Spleen (tissue), 11 donors: ENCODE results near the gene FCHO1. TPM values are rescaled to one million over a fixed set of nuclear protein-coding genes. Genes with fewer than 3 reads are reported as not detected.

Source experiments
- DNase-seq: peaks from one replicate; pipeline ENCODE4 v3.0.0-alpha.2; 2020
- H3K27ac ChIP-seq, 8 donors: fragments of 200-600 bp; sonication (generic) in 7 of 8; 1 replicate in 4 of 8; 2 replicates in 4 of 8; pipeline versions ENCODE4 v1.5.0 to v1.8.0; 2016 to 2021; ENCODE audit warnings: inconsistent platforms in 4 of 8, mild to moderate bottlenecking in 4 of 8, moderate library complexity in 1 of 8
- H3K27me3 ChIP-seq, 7 donors: fragments of 200-600 bp; sonication (generic) in 6 of 7; replicated peaks in 1 of 7; 1 replicate in 4 of 7; 2 replicates in 3 of 7; pipeline versions ENCODE4 v1.5.0 to v1.8.0; 2016 to 2021; ENCODE audit warnings: inconsistent platforms in 3 of 7, mild to moderate bottlenecking in 1 of 7
- H3K36me3 ChIP-seq, 6 donors: fragments of 200-600 bp; sonication (generic) in 5 of 6; 1 replicate in 4 of 6; 2 replicates in 2 of 6; pipeline versions ENCODE4 v1.5.0 to v1.8.0; 2016 to 2021; ENCODE audit warnings: inconsistent platforms in 2 of 6
- H3K4me1 ChIP-seq, 6 donors: fragments of 200-600 bp; sonication (generic) in 5 of 6; 1 replicate in 3 of 6; 2 replicates in 3 of 6; pipeline versions ENCODE4 v1.5.0 to v1.8.0; 2016 to 2021; ENCODE audit warnings: inconsistent platforms in 3 of 6
- H3K4me3 ChIP-seq, 8 donors: fragments of 200-600 bp; sonication (generic) in 7 of 8; 1 replicate in 4 of 8; 2 replicates in 4 of 8; pipeline versions ENCODE4 v1.5.0 to v1.8.0; 2016 to 2021; ENCODE audit warnings: inconsistent platforms in 4 of 8, mild to moderate bottlenecking in 4 of 8, moderate library complexity in 2 of 8
- H3K9me3 ChIP-seq, 8 donors: fragments of 200-600 bp; sonication (generic) in 7 of 8; 1 replicate in 4 of 8; 2 replicates in 4 of 8; pipeline versions ENCODE4 v1.5.0 to v1.8.0; 2016 to 2021; ENCODE audit warnings: inconsistent platforms in 4 of 8
- POLR2A ChIP-seq, 3 donors: fragments of 450-650 bp; IDR thresholded peaks; one replicate each; pipeline ENCODE4 v1.5.1; 2017; ENCODE audit warnings: antibody characterized with exemption in 3 of 3, mild to moderate bottlenecking in 1 of 3
- POLR2AphosphoS5 ChIP-seq, 3 donors: sonication (generic); formaldehyde crosslinking; IDR thresholded peaks; one replicate each; pipeline ENCODE4 v1.5.1; 2017; ENCODE audit warnings: antibody characterized with exemption in 3 of 3
- WGBS, 5 donors: extraction: QIAGEN DNeasy Blood & Tissue Kit in 3 of 5; methylation state at CpG; one replicate each; pipeline versions ENCODE4 v1.1.5 to v1.1.7; 2013 to 2018; 5-methylcytosine and 5-hydroxymethylcytosine counted together
- intact Hi-C: fragments of 100-400 bp; cut with DNase I; formaldehyde crosslinking; loops from one replicate; pipeline ENCODE4 v1.15.0; 2023; ENCODE audit warnings: low total_unique reads
- polyA plus RNA-seq, 3 donors: library from polyadenylated mRNA; stranded (reverse); fragments of 200-250 nt; gene quantifications; one replicate each; pipeline ENCODE4 v1.2.1, GENCODE V29; 2013
- total RNA-seq, 7 donors: library from RNA; depleted of rRNA in 3 of 7; stranded (reverse); fragments of >200 nt in 3 of 7; fragmentation: NEBNext Ultra II Directional in 4 of 7; extraction: Animal tissue kit (Norgen Biotek cat#: 25700) in 4 of 7; gene quantifications; one replicate each; pipeline versions ENCODE4 v1.1.0 to v1.2.1, GENCODE V29; 2016 to 2021
- TF ChIP-seq, protein P1 (sequence below), 11 experiments: fragments of 200-600 bp in 7 of 11; fragments of 450-650 bp in 4 of 11; sonication (generic) in 4 of 11; IDR thresholded peaks in 8 of 11; conservative IDR thresholded peaks in 3 of 11; 1 replicate in 7 of 11; 2 replicates in 4 of 11; pipeline versions ENCODE4 v1.4.0 to v1.8.0; 2016 to 2021; ENCODE audit warnings: antibody characterized with exemption in 11 of 11, inconsistent platforms in 4 of 11, mild to moderate bottlenecking in 1 of 11
- donor health status: healthy with polysubstance abuse.
- donor health status: DM: no; HTN: no; CAD: no; lungs with moderate emphysema.
- donor health status: DM: no; HTN: no; CAD: no.
- donor health status: Bipolar disorder and iron deficiency.
- donor health status: healthy.
- donor health status: DM: no; HTN: no; CAD: no.
- donor health status: DM: yes; HTN: yes; CAD: no.

FCHO1 gene
- total and polyA plus RNA-seq, 10 donors = 11.3 to 48.3 (median 25.2) TPM

DNA sequence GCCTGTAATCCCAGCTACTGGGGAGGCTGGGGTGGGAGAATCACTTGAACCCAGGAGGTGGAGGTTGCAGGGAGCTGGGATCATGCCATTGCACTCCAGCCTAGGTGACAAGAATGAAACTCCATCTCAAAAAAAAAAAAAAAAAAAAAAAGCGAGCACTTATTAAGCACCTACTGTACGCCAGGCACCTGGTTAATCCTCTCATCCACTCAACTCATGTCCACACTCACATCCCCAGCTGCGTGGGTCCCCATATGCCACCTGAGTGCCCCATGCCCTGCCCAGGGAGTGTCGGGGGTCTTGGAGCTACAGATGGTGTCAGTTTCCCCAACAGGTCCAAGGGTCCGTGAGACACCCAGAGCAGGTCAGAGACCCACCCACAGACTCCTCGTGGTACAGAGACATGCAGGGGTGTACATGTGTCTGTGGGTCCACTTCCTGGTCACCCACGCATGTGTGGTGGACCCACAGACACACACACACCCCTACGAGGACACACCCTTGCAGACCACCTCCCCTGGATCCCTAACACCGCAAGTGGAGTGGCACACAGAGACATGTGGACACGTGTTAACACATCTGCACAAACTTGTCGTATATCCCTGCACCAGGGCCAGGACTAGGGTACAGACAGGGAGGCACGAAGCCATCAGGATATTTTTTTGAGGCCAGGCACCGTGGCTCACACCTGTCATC, 66.5 kb downstream of the FCHO1 start:
- TF ChIP-seq POLR2AphosphoS5 (IDR thresholded peaks at IDR 0.05) (no peak), POLR2A (IDR thresholded peaks at IDR 0.05) (no peak)
- TF ChIP-seq, protein P1, sequence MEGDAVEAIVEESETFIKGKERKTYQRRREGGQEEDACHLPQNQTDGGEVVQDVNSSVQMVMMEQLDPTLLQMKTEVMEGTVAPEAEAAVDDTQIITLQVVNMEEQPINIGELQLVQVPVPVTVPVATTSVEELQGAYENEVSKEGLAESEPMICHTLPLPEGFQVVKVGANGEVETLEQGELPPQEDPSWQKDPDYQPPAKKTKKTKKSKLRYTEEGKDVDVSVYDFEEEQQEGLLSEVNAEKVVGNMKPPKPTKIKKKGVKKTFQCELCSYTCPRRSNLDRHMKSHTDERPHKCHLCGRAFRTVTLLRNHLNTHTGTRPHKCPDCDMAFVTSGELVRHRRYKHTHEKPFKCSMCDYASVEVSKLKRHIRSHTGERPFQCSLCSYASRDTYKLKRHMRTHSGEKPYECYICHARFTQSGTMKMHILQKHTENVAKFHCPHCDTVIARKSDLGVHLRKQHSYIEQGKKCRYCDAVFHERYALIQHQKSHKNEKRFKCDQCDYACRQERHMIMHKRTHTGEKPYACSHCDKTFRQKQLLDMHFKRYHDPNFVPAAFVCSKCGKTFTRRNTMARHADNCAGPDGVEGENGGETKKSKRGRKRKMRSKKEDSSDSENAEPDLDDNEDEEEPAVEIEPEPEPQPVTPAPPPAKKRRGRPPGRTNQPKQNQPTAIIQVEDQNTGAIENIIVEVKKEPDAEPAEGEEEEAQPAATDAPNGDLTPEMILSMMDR (IDR thresholded peaks at IDR 0.05 in 8 of 11, conservative IDR thresholded peaks at IDR 0.05 in 3 of 11) = no peak
- Histone ChIP-seq H3K9me3 (no peaks in the 10 kb centered on the region), H3K4me3 (no peak overlapping the region), H3K4me1 (no peaks in the 10 kb centered on the region), H3K36me3 (peaks cover 0 to 15% (median 0%) of the 10 kb centered on the region in 6 donors), H3K27ac (no peak overlapping the region), H3K27me3 (no peaks in the 10 kb centered on the region)
- 78 to 90% (median 87%) methylated on average over 12 to 13 of the region's 13 CpGs for WGBS, 5 donors
- intact Hi-C loops = no loop called here
- DNase-seq = no peak

DNA sequence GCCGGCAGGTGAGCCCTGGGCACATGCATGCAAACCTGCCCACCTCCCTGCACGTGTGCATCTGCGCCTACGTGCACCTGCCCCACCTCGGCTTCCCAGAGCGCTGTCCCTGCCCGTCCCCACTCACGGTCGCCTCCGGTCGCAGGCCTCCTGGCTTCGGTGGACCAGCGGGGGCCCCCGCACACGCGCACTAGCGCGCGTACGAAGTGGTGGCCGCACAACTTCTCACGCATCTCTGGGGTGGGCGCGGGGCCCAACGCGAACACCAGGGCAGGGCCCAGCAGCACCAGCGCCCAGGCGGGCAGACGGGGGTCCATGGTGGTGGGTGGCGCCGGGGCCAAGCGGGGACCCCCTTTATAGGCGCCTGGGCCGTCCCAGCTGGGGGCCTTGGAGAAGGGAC, 69.9 kb downstream of the FCHO1 start, which contains the start of gene INSL3:
INSL3 (minus strand) TSS at position 330 of the 400 bp plus-strand sequence; CDS start at position 317, 13 bp downstream.
- intact Hi-C loops = no loop called here

DNA sequence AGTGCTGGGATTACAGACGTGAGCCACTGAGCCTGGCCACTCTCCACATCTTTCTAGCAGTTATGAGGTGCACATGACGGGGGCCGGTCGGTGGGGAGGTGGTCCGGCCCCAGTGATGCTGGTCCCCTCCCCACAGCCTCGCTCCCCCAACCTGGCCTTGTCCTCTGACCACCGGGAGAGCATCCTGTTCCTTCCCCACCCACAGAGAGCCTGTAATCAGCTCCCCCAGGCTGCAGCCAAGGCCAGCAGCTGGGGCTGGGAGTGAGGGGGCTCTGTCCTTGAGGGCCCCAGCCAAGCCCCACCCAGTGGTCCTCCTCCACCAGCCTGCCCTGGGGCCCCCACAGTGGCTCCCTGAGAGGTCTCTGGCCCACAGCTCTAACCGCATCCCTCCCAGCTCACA, 73.1 kb downstream of the FCHO1 start:
- H3K36me3 ChIP-seq = peaks cover 0 to 71% (median 30%) of the 10 kb centered on the region in 6 donors
- TF ChIP-seq, protein P1 (IDR thresholded peaks at IDR 0.05 in 8 of 11, conservative IDR thresholded peaks at IDR 0.05 in 3 of 11) = no peak
- TF ChIP-seq POLR2AphosphoS5 (IDR thresholded peaks at IDR 0.05) = peak; percentile 36 to 82 (median 57)
- H3K9me3 ChIP-seq = no peaks in the 10 kb centered on the region
- H3K27me3 ChIP-seq = no peaks in the 10 kb centered on the region
- peaks cover 0 to 43% (median 7%) of the 10 kb centered on the region in 6 donors for H3K4me1 ChIP-seq
- no peak for DNase-seq
- WGBS, 5 donors = 48 to 92% (median 62%) methylated on average over 6 to 8 of the region's 8 CpGs
- H3K27ac ChIP-seq = peak overlapping the region in 2 of 8 donors; percentile 7 to 15
- no peak overlapping the region for H3K4me3 ChIP-seq
- intact Hi-C loops = no loop called here

More for the DNA sequence above, 69.9 kb downstream of the FCHO1 start, which contains the start of gene INSL3:
- TF ChIP-seq POLR2AphosphoS5 (IDR thresholded peaks at IDR 0.05) = peak; percentile 8 to 81 (median 28)
- TF ChIP-seq, protein P1 (IDR thresholded peaks at IDR 0.05 in 8 of 11, conservative IDR thresholded peaks at IDR 0.05 in 3 of 11) = no peak
- H3K4me1 ChIP-seq = peaks cover 0 to 15% (median 3%) of the 10 kb centered on the region in 6 donors
- no peaks in the 10 kb centered on the region for H3K9me3 ChIP-seq
- WGBS, 5 donors = 72 to 87% (median 81%) methylated on average over 30 to 34 of the region's 34 CpGs
- no peak for DNase-seq
- H3K27ac ChIP-seq = no peak within 1 kb of the TSS
- no peak within 1 kb of the TSS for H3K4me3 ChIP-seq
- H3K36me3 ChIP-seq = peaks cover 0 to 47% (median 7%) of the 10 kb centered on the region in 6 donors
- no peaks in the 10 kb centered on the region for H3K27me3 ChIP-seq

DNA sequence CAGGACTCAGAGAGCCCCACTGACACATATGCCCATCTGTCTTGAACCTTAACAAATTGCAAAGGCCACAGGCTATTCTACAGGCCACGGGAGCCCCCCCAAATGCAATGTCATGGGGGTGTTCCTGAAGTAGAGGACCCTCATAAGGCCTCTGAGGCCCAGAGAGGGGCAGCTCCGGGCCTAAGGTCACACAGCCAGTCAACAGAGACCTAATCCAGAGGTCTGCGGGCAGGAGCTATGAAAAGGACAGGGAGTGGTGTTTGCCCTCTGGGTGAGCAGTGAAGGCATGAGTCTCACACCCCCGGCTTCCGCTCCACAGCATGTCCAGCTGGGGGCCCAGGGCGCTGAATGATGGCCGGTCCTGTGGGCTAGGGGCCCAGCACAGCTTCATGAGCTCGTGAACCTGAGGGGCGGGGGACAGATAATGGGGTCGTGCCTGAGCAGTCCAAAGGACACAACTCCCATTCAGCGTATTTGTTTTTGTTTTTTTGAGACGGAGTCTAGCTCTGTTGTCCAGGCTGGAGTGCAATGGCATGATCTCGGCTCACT, 75.3 kb downstream of the FCHO1 start:
- TF ChIP-seq POLR2AphosphoS5 (IDR thresholded peaks at IDR 0.05) (peak in 2 of 3 donors; percentile 8 to 76), POLR2A (IDR thresholded peaks at IDR 0.05) (no peak)
- TF ChIP-seq, protein P1 (IDR thresholded peaks at IDR 0.05 in 8 of 11, conservative IDR thresholded peaks at IDR 0.05 in 3 of 11) = no peak
- H3K36me3 ChIP-seq = peaks cover 3 to 93% (median 50%) of the 10 kb centered on the region in 6 donors
- H3K27me3 ChIP-seq = no peaks in the 10 kb centered on the region
- no peak overlapping the region for H3K4me3 ChIP-seq
- peaks cover 0 to 53% (median 7%) of the 10 kb centered on the region in 6 donors for H3K4me1 ChIP-seq
- peak overlapping the region in 2 of 8 donors; percentile 77 to 85 for H3K27ac ChIP-seq
- no peak for DNase-seq
- no peaks in the 10 kb centered on the region for H3K9me3 ChIP-seq
- intact Hi-C loops = no loop called here
- 94 to 98% (median 95%) methylated on average over 11 to 13 of the region's 13 CpGs for WGBS, 5 donors
